Measurements from ENCODE around the gene ZDHHC20.

The ZDHHC20 gene

DNA sequence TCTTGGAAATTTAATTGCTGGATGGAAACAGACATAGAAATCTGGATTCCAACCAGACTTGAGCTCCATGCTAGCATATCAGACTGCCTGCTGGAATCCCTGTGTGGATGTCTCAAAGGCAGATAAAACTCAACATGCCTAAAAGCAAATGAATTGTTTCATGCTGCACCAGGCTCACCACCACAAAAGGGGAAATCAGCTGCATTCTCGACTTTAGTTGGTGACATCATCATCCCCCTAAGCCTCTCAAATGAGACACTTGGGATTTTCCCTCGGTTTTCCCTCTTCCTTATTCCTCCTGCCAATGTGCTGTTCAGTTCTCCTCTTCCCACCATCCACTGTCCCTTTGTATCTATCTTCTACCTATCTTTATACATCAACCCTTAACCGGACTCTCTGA lies 134.3 kb downstream of the ZDHHC20 start:
- no peak for DNase-seq (ENCODE audit: low spot score)

DNA sequence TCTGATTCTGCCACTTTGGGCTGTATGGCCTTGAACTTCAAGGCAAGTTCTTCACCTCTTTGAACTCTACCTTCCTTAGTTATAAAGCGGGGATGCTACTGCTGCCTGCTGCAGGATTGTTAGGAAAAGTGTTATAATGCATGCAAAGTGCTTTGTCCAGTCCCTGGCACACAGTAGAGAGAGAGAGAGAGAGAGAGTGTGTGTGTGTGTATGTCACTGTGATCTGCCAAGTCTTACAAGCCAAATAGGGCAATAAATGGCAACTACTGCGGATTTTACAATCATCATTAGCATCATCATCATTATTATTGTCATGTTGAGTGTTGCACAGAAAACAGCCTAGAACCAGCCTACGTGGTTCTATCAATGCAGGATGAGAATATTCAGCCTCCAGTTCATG lies 136.1 kb downstream of the ZDHHC20 start:
- DNase-seq (ENCODE audit: low spot score), result no peak
